ENCODE results near the gene NOXO1. TPM values are rescaled to one million over a fixed set of nuclear protein-coding genes. Genes with fewer than 3 reads are reported as not detected.

The NOXO1 gene
- total RNA-seq, 1 donor from 2014 or later: 0.37 TPM

Other genes starting within 250 kb of the NOXO1 start
- 52.0 and 56.9 TPM in 2 replicates for gene NME3, start 209.9 kb downstream of the NOXO1 start, total RNA-seq
- 39.9 and 44.4 TPM in 2 replicates for gene EME2, start 208.7 kb downstream of the NOXO1 start, total RNA-seq
- gene MRPS34, start 208.3 kb downstream of the NOXO1 start, total RNA-seq: 112 and 118 TPM in 2 replicates
- gene SPSB3, start 198.9 kb downstream of the NOXO1 start, total RNA-seq: 37.3 TPM in 2 replicates
- gene NUBP2, start 198.5 kb downstream of the NOXO1 start, total RNA-seq: 52.9 and 53.7 TPM in 2 replicates
- 0.22 TPM in 2 replicates for gene IGFALS, start 187.8 kb downstream of the NOXO1 start, total RNA-seq
- gene HAGH, start 154.6 kb downstream of the NOXO1 start, total RNA-seq: 50.5 and 50.9 TPM in 2 replicates
- gene FAHD1, start 154.3 kb downstream of the NOXO1 start, total RNA-seq: 10.1 and 12.4 TPM in 2 replicates
- gene MEIOB, start 109.3 kb downstream of the NOXO1 start, total RNA-seq: not detected in 2 replicates
- gene HS3ST6, start 63.1 kb downstream of the NOXO1 start, total RNA-seq: not detected in 2 replicates
- 24.4 and 26.6 TPM in 2 replicates for gene MSRB1, start 38.3 kb downstream of the NOXO1 start, total RNA-seq
- gene RPL3L, start 26.8 kb downstream of the NOXO1 start, total RNA-seq: not detected in 2 replicates
- gene NDUFB10, start 21.9 kb downstream of the NOXO1 start, total RNA-seq: 118 and 120 TPM in 2 replicates
- gene RPS2, start 16.6 kb downstream of the NOXO1 start, total RNA-seq: 2,266 and 2,280 TPM in 2 replicates
- gene RNF151, start 14.6 kb downstream of the NOXO1 start, total RNA-seq: 0.27 TPM in 1 of 2 replicates, not detected in the other
- 36.2 and 39.6 TPM in 2 replicates for gene TBL3, start 9.4 kb downstream of the NOXO1 start, total RNA-seq
- gene GFER, start 2.7 kb upstream of the NOXO1 start, total RNA-seq: 26.4 and 32.7 TPM in 2 replicates
- gene SYNGR3, start 8.5 kb upstream of the NOXO1 start, total RNA-seq: 20.8 and 23.2 TPM in 2 replicates
- 71.1 and 73.9 TPM in 2 replicates for gene ZNF598, start 28.4 kb upstream of the NOXO1 start, total RNA-seq
- 0.37 and 1.1 TPM in 2 replicates for gene NPW, start 38.3 kb upstream of the NOXO1 start, total RNA-seq
- 1.9 and 2.4 TPM in 2 replicates for gene NHERF2, start 45.4 kb upstream of the NOXO1 start, total RNA-seq
- gene NTHL1, start 66.4 kb upstream of the NOXO1 start, total RNA-seq: 24.2 and 31.1 TPM in 2 replicates
- 130 and 131 TPM in 2 replicates for gene TSC2, start 66.5 kb upstream of the NOXO1 start, total RNA-seq
- gene PKD1, start 154.4 kb upstream of the NOXO1 start, total RNA-seq: 77.2 and 78.4 TPM in 2 replicates
- gene RAB26, start 167.2 kb upstream of the NOXO1 start, total RNA-seq: 0.44 TPM in 1 of 2 replicates, not detected in the other
- 56.7 and 57.3 TPM in 2 replicates for gene TRAF7, start 174.3 kb upstream of the NOXO1 start, total RNA-seq
- 0.05 TPM in 2 replicates for gene CASKIN1, start 215.1 kb upstream of the NOXO1 start, total RNA-seq
- gene MLST8, start 224.0 kb upstream of the NOXO1 start, total RNA-seq: 36.8 and 38.3 TPM in 2 replicates
- gene BRICD5, start 229.4 kb upstream of the NOXO1 start, total RNA-seq: 7.6 and 12.5 TPM in 2 replicates
- 22.3 and 24.0 TPM in 2 replicates for gene PGP, start 233.4 kb upstream of the NOXO1 start, total RNA-seq
- 30.5 and 33.8 TPM in 2 replicates for gene E4F1, start 242.1 kb upstream of the NOXO1 start, total RNA-seq